NCI-H1930 (cell line): Measurements from ENCODE around the gene CSNK1G1.
A peak's percentile ranks its signal among the peaks of the same experiment; 100 is the strongest.

Experiments
- DNase-seq, 2 experiments: peaks; one replicate each; lab custom pipeline; 2025; lab: John Stamatoyannopoulos, UW

The CSNK1G1 gene

GRCh38 chr15:64153480-64154367 lies 202.2 kb downstream of the CSNK1G1 start:
- DNase-seq, result peak; percentile 57 to 61

GRCh38 chr15:64152507-64153387 lies 203.2 kb downstream of the CSNK1G1 start:
- DNase-seq, result no peak

GRCh38 chr15:64151727-64152506 lies 204.1 kb downstream of the CSNK1G1 start, which contains the start of gene SNX22:
Gene SNX22, plus strand, starts transcription at chr15:64151731. Its CDS starts 45 bp downstream, at chr15:64151776.
- DNase-seq, result no peak

- no peak for DNase-seq
Observed at GRCh38 chr15:64149893-64150578, 205.9 kb downstream of the CSNK1G1 start.

- DNase-seq, result no peak
Observed at GRCh38 chr15:64149424-64149823, 206.5 kb downstream of the CSNK1G1 start.

- DNase-seq, result no peak
Observed at GRCh38 chr15:64148581-64148980, 207.4 kb downstream of the CSNK1G1 start.

- no peak for DNase-seq
Observed at GRCh38 chr15:64148168-64148567, 207.8 kb downstream of the CSNK1G1 start.

GRCh38 chr15:64146885-64147681 lies 208.9 kb downstream of the CSNK1G1 start:
- DNase-seq, result no peak

- no peak for DNase-seq
Observed at GRCh38 chr15:64146520-64146884, 209.5 kb downstream of the CSNK1G1 start.

- DNase-seq, result no peak
Observed at GRCh38 chr15:64146041-64146440, 209.9 kb downstream of the CSNK1G1 start.

- DNase-seq, result no peak
Observed at GRCh38 chr15:64144565-64145281, 211.2 kb downstream of the CSNK1G1 start.

- DNase-seq, result no peak
Observed at GRCh38 chr15:64144192-64144564, 211.8 kb downstream of the CSNK1G1 start.

GRCh38 chr15:64143276-64143675 lies 212.7 kb downstream of the CSNK1G1 start:
- DNase-seq, result no peak

GRCh38 chr15:64141798-64142512 lies 214.0 kb downstream of the CSNK1G1 start:
- no peak for DNase-seq

- DNase-seq, result no peak
Observed at GRCh38 chr15:64138331-64138941, 217.5 kb downstream of the CSNK1G1 start.

- no peak for DNase-seq
Observed at GRCh38 chr15:64137226-64137833, 218.6 kb downstream of the CSNK1G1 start.

GRCh38 chr15:64136347-64136746 lies 219.6 kb downstream of the CSNK1G1 start:
- DNase-seq, result no peak

- no peak for DNase-seq
Observed at GRCh38 chr15:64134345-64134829, 221.6 kb downstream of the CSNK1G1 start.
